Measurements from ENCODE around the gene STXBP6. TPM values are rescaled to one million over a fixed set of nuclear protein-coding genes. Genes with fewer than 3 reads are reported as not detected.
"Not testable (repeated sequence)": the region's sequence is repeated elsewhere in the genome, so short reads cannot be mapped to it uniquely, and the experiment has no call there.

The STXBP6 gene
- total and polyA plus RNA-seq, 2 experiments from 2014 or later = 19.7 to 29.0 TPM

DNA sequence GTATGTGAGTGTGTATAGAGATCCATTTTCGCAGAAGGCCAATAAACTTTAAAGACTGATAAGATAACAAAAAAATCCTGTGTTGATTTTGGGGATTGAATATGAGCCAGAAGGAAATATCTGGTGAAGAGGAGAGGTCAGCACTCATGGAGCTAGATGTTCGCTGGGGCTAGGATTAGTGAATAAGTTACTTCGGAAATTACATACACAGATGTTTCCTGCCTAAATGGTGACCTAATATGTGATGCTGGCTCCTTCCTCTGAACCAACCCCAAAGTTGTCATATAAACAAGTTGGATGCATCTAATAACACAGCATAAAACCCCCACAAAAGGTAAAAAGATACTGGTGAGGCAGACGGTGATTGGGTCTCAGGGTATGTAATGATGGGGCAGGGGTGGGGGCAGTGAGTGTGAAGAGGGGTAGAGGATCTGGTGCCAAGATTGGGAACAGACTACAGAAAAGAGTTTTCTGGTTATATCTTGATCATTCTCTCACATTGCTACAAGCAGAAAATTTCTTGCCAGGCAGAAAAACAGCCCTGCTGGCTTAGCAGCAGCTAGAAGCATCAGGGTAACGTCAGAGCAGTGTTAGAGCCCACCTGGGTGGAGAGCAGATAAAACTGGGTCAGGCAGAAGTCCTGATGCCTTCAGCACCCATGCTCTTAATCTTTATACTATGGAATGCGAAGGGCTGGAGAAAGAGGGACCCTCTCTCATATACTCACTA is 275.6 kb downstream of the STXBP6 start (continued):
- no peak for TF ChIP-seq ZNF462 (CRISPR knock-in tag; IDR thresholded peaks at IDR 0.05)

DNA sequence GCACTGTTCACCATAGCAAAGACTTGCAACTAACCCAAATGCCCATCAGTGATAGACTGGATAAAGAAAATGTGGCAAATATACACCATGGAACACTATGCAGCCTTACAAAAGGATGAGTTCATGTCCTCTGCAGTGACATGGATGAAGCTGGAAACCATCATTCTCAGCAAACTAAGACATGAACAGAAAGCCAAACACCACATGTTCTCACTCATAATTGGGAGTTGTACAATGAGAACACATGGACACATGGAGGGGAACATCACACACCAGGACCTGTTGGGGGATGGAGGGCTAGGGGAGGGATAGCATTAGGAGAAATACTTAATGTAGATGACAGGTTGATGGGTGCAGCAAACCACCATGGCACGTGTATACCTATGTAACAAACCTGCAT is 276.4 kb downstream of the STXBP6 start:
- not testable (repeated sequence) for DNase-seq (ENCODE audit: low spot score); H3K4me2 ChIP-seq; ATAC-seq; H3K27me3 Mint-ChIP-seq (ENCODE audit: insufficient read depth, low read depth, poor library complexity); H3K4me3 Mint-ChIP-seq; H3K4me3 ChIP-seq; H3K9me3 Mint-ChIP-seq; H3K36me3 Mint-ChIP-seq (ENCODE audit: low read depth); H3K36me3 ChIP-seq (ENCODE audit: insufficient read depth); H3K27ac Mint-ChIP-seq; H2AFZ ChIP-seq; H3K27me3 ChIP-seq (ENCODE audit: insufficient read depth); H3K79me2 ChIP-seq (replicated peaks; ENCODE audit: insufficient read depth); H4K20me1 ChIP-seq (replicated peaks; ENCODE audit: insufficient read depth); H3F3A ChIP-seq (replicated peaks; ENCODE audit: low read depth); H3K27ac ChIP-seq (ENCODE audit: low read depth)
- Histone ChIP-seq H3K4me1 (ENCODE audit: insufficient read depth) (peaks cover 10% of the 10 kb centered on the region), H3K9me2 (ENCODE audit: insufficient read depth) (peaks cover 11% of the 10 kb centered on the region; the same call in 1 of the 2 replicates)
- peaks cover 20% of the 10 kb centered on the region for H3K4me1 Mint-ChIP-seq

GRCh38 chr14:24766434-24766833 is 283.5 kb downstream of the STXBP6 start:
- Mint-ChIP-seq H3K36me3 (ENCODE audit: low read depth) (no peaks in the 10 kb centered on the region), H3K4me3 (no peak overlapping the region), H3K4me1 (no peaks in the 10 kb centered on the region), H3K9me3 (peaks cover 16% of the 10 kb centered on the region), H3K27me3 (ENCODE audit: insufficient read depth, low read depth, poor library complexity) (peaks cover 2% of the 10 kb centered on the region), H3K27ac (no peak overlapping the region)
- Histone ChIP-seq H3K4me3 (no peak overlapping the region), H3K79me2 (replicated peaks; ENCODE audit: insufficient read depth) (no peaks in the 10 kb centered on the region), H3K9me2 (ENCODE audit: insufficient read depth) (peaks cover 9% of the 10 kb centered on the region; the same call in 1 of the 2 replicates), H3K4me2 (no peak overlapping the region), H2AFZ (no peak overlapping the region), H3F3A (replicated peaks; ENCODE audit: low read depth) (no peaks in the 10 kb centered on the region), H3K27me3 (ENCODE audit: insufficient read depth) (no peaks in the 10 kb centered on the region), H3K4me1 (ENCODE audit: insufficient read depth) (no peaks in the 10 kb centered on the region), H4K20me1 (replicated peaks; ENCODE audit: insufficient read depth) (no peaks in the 10 kb centered on the region), H3K27ac (ENCODE audit: low read depth) (no peak overlapping the region), H3K36me3 (ENCODE audit: insufficient read depth) (no peaks in the 10 kb centered on the region)
- ATAC-seq (no peak), DNase-seq (ENCODE audit: low spot score) (no peak)
- no peak for TF ChIP-seq ZNF462 (CRISPR knock-in tag; IDR thresholded peaks at IDR 0.05)

All from GM23338 (cell line).